Heart left ventricle (tissue), 13 donors: Measurements from ENCODE around the gene PACSIN1.

ENCODE experiments used
- POLR2A ChIP-seq, 2 donors: fragments of 450-650 bp; IDR thresholded peaks; one replicate each; pipeline ENCODE4 v1.6.1; 2017; ENCODE audit warnings: antibody characterized with exemption in 2 of 2, mild to moderate bottlenecking in 2 of 2, moderate library complexity in 2 of 2
- TF ChIP-seq, protein P1 (sequence below), 12 donors: fragments of 200-600 bp; sonication (generic) in 4 of 12; IDR thresholded peaks; one replicate each; pipeline versions ENCODE4 v1.5.0 to v1.8.0; 2018 to 2022; ENCODE audit warnings: antibody characterized with exemption in 12 of 12, mild to moderate bottlenecking in 5 of 12
- donor health status: ischemic (EF 13 %, LVEDD 7.1; RV severe dilation, severe dysfunction).
- donor health status: DM: no; HTN: yes; CAD: no.
- donor health status: DM: no; HTN: no; CAD: no.
- donor health status: ischemic (EF 25% LVEDD 6.9; RV normal size, moderate dysfunction).
- donor health status: ischemic (EF 25% LVEDD 5.7; RV mildly dilated, moderate dysfunction).
- donor health status: ischemic (EF 35%, LVEDD 5.7; RV mildly dilated, moderate dysfunction).
- donor health status: nonischemic (EF 11% LVEDD 7.7; RV severe dilation, severe dysfunction).
- donor health status: DM: yes; HTN: yes; CAD: no.
- donor health status: PGD.
- donor health status: ischemic (EF 29% LVEDD 5.4; RV normal size, mild dysfunction).
- donor health status: nonischemic (EF 23%, LVEDD 6.1; RV moderate dilation, normal function).

DNA sequence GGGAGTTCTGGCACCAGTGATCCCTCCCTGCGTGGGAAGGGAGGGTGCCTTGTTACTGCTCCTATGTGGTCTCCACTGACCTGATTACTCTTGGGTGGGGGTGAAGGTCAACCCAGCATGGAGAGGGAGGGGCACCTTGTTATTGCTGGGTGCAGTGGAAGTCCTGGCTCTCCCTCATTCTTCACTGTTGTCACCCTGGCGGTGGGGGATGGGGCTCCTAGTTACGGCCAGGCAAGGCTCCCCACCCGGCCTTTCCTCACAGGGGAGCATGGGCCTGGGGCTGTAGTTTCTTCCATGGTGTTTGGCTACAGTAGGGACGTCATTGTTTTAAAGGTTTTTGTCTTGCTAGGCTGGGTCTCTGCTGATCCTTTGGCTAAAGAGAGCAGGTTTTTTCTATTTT lies 40.8 kb downstream of the PACSIN1 start:
- TF ChIP-seq, protein P1, sequence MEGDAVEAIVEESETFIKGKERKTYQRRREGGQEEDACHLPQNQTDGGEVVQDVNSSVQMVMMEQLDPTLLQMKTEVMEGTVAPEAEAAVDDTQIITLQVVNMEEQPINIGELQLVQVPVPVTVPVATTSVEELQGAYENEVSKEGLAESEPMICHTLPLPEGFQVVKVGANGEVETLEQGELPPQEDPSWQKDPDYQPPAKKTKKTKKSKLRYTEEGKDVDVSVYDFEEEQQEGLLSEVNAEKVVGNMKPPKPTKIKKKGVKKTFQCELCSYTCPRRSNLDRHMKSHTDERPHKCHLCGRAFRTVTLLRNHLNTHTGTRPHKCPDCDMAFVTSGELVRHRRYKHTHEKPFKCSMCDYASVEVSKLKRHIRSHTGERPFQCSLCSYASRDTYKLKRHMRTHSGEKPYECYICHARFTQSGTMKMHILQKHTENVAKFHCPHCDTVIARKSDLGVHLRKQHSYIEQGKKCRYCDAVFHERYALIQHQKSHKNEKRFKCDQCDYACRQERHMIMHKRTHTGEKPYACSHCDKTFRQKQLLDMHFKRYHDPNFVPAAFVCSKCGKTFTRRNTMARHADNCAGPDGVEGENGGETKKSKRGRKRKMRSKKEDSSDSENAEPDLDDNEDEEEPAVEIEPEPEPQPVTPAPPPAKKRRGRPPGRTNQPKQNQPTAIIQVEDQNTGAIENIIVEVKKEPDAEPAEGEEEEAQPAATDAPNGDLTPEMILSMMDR (IDR thresholded peaks at IDR 0.05), result no peak
- TF ChIP-seq POLR2A (IDR thresholded peaks at IDR 0.05), result no peak
